Type B pancreatic cell (in vitro differentiated cells): ENCODE measurements around the gene TUBG1. TPM values are rescaled to one million over a fixed set of nuclear protein-coding genes. Genes with fewer than 3 reads are reported as not detected.
A peak's percentile ranks its signal among the peaks of the same experiment; 100 is the strongest.
"Not testable (repeated sequence)": the region's sequence is repeated elsewhere in the genome, so short reads cannot be mapped to it uniquely, and the experiment has no call there.

Experiments
- DNase-seq: peaks from one replicate; pipeline ENCODE4 v3.0.0; 2021; ENCODE audit warnings: mixed read lengths; ENCODE audit not compliant: unreplicated experiment; ENCODE audit errors: extremely low spot score
- H3K27ac Mint-ChIP-seq: 2 replicates; pipeline ENCODE4 v1.8.0; 2021; ENCODE audit warnings: mild to moderate bottlenecking, mixed read lengths
- H3K27me3 Mint-ChIP-seq: 2 replicates; pipeline ENCODE4 v1.8.0; 2021; ENCODE audit warnings: mixed read lengths
- H3K36me3 Mint-ChIP-seq: 2 replicates; pipeline ENCODE4 v1.8.0; 2021; ENCODE audit warnings: mixed read lengths
- H3K4me1 Mint-ChIP-seq: one replicate; pipeline ENCODE4 v1.8.0; 2021; ENCODE audit warnings: mixed read lengths; ENCODE audit not compliant: unreplicated experiment
- H3K4me3 Mint-ChIP-seq: 2 replicates; pipeline ENCODE4 v1.8.0; 2021; ENCODE audit warnings: mild to moderate bottlenecking, mixed read lengths
- H3K9me3 Mint-ChIP-seq: 2 replicates; pipeline ENCODE4 v1.8.0; 2021; ENCODE audit warnings: mixed read lengths
- total RNA-seq: library from RNA; stranded (reverse); gene quantifications from 2 replicates; pipeline ENCODE4 v1.2.1, GENCODE V29; 2021; ENCODE audit warnings: low replicate concordance
- TF ChIP-seq, protein P1 (sequence below): fragments of 200-600 bp; sonication (generic); conservative IDR thresholded peaks from 2 replicates; pipeline ENCODE4 v1.5.0; 2021; ENCODE audit warnings: antibody characterized with exemption, mild to moderate bottlenecking

The TUBG1 gene
- total RNA-seq, 1 donor from 2014 or later: 63.2 TPM

DNA sequence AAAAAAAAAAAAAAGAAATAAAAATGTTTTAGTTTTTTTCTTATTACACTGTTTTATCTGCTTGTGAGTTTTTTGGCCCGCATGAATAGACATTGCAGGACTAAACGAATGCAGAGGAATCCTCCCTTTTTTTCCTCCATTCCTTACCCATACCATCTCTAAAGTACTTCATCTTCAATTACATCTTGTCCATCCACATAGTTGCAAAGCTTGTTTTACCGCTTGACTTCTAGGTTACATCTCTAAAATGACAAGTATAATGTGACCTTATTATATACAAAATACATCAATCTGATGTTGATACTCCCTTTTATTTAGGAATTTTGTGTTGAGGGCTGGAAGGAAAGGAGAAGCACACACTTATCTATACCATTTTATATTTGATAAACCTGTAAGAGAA is 13.1 kb upstream of the TUBG1 start:
- Mint-ChIP-seq H3K4me3 (peak overlapping the region; percentile 56), H3K36me3 (peaks cover 14% of the 10 kb centered on the region), H3K27ac (peak overlapping the region; percentile 37), H3K9me3 (no peaks in the 10 kb centered on the region), H3K4me1 (peaks cover 8% of the 10 kb centered on the region), H3K27me3 (no peaks in the 10 kb centered on the region)
- TF ChIP-seq, protein P1, sequence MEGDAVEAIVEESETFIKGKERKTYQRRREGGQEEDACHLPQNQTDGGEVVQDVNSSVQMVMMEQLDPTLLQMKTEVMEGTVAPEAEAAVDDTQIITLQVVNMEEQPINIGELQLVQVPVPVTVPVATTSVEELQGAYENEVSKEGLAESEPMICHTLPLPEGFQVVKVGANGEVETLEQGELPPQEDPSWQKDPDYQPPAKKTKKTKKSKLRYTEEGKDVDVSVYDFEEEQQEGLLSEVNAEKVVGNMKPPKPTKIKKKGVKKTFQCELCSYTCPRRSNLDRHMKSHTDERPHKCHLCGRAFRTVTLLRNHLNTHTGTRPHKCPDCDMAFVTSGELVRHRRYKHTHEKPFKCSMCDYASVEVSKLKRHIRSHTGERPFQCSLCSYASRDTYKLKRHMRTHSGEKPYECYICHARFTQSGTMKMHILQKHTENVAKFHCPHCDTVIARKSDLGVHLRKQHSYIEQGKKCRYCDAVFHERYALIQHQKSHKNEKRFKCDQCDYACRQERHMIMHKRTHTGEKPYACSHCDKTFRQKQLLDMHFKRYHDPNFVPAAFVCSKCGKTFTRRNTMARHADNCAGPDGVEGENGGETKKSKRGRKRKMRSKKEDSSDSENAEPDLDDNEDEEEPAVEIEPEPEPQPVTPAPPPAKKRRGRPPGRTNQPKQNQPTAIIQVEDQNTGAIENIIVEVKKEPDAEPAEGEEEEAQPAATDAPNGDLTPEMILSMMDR: no peak
- no peak for DNase-seq

DNA sequence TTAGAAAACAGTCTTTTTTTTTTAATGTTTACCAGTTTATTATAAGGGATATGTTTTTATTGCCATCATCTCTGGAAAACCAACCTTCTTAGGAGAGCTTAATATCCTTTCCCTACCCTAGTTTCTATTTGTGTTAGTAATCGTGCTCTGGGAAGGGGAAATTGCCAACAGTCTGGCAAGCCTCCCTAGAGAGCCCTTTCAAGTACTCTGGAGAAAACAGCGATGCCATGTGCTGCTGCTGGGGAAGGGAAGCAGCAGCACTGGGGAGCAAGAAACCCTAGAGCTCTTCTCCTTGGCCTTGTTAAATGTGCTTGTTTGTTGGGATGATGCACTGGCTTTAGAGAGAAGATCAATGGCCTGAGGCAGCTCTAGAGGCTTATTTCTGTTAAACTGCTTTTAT is 10.6 kb upstream of the TUBG1 start:
- Mint-ChIP-seq H3K4me1 (peaks cover 14% of the 10 kb centered on the region), H3K4me3 (no peak overlapping the region), H3K9me3 (no peaks in the 10 kb centered on the region), H3K36me3 (peaks cover 16% of the 10 kb centered on the region), H3K27ac (no peak overlapping the region), H3K27me3 (no peaks in the 10 kb centered on the region)
- DNase-seq: no peak
- TF ChIP-seq, protein P1: no peak

DNA sequence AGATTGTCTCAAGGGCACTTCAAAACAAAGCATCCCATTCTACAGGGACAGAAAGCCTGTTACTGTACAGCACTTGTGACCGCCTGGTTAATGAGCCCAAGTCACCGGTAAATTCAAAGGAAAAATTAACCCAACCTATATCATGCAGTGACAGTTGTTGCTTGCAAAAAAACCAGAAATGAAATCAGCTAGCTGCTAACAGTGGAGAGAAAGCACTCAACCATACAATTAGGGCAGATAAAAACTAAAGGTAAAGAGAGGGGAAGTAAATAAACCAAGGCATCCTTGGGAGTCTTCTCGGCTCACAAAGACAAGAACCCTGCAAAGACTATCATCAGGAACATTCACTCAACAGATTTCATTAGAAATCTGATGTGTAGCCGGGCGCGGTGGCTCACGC is 6.2 kb upstream of the TUBG1 start:
- H3K36me3 Mint-ChIP-seq: peaks cover 12% of the 10 kb centered on the region
- no peak overlapping the region for H3K4me3 Mint-ChIP-seq
- no peak for DNase-seq
- H3K9me3 Mint-ChIP-seq: no peaks in the 10 kb centered on the region
- H3K27ac Mint-ChIP-seq: no peak overlapping the region
- H3K4me1 Mint-ChIP-seq: peaks cover 21% of the 10 kb centered on the region
- no peaks in the 10 kb centered on the region for H3K27me3 Mint-ChIP-seq
- TF ChIP-seq, protein P1: no peak

DNA sequence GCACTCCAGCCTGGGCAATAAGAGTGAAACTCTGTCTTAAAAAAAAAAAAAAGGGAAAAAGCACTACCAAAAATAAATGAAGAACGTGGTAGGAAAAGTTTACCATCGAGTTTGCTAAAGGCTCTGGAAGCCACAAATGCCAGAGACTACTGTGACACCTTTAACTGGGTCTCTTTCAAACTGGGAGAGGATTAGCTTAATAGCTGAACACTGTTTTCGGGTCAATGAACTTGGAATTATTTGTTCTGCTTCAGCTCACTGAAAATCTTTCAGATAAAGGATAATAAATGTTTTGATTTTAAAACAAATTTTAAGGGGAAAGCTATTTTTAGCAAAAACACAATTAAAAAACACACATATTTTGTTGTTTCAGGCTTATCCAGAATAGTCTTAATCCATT is 1.7 kb upstream of the TUBG1 start:
- Mint-ChIP-seq H3K4me1 (peaks cover 18% of the 10 kb centered on the region), H3K27ac (peak overlapping the region; percentile 81), H3K9me3 (no peaks in the 10 kb centered on the region), H3K27me3 (no peaks in the 10 kb centered on the region), H3K36me3 (peaks cover 8% of the 10 kb centered on the region), H3K4me3 (peak overlapping the region; percentile 100)
- TF ChIP-seq, protein P1: no peak
- no peak for DNase-seq

DNA sequence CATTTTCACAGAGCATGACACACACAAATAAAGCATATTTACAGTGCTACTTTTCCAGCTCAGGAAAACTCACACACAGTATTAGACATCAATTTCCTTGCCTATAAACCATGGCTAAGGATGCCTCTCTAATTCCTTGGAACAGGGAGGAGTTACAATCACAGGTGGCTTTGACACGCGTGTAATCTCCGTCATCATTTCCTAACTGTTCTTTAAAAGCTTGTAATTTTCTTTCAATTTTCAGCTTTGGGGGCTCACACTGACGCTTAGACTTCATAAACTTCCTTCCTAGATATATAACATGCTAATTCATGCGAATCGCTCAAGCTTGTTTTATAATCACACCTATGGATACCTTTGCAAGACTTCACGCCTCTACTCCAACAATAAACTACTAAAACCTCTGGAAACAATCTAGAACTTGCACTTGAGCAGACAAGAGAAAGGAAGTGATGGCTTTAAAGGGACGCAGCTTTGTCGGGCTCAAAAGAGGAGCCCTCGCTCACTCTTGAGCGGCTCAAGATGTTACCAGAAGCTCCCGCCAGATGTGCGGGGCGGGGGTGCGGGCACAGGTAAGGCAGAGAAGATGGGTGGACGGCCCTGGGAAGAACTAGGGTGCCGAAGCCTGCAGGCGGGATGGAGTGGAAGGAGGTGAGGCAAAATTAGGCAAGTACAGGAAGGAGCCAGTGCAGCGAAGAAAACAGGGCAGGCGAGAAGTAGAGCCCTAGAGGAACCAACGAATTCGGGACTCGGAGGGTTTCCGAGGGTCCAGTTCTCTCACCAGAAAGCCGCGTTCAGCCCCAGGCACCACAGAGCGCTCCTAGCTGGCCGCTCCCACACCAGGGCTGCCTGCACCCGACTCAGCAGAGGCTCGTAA is 940 bp upstream of the TUBG1 start:
- H3K27ac Mint-ChIP-seq: peak overlapping the region; percentile 81
- H3K4me3 Mint-ChIP-seq: peak overlapping the region; percentile 100
- no peaks in the 10 kb centered on the region for H3K9me3 Mint-ChIP-seq
- no peak for DNase-seq
- H3K27me3 Mint-ChIP-seq: no peaks in the 10 kb centered on the region
- TF ChIP-seq, protein P1: no peak
- peaks cover 4% of the 10 kb centered on the region for H3K36me3 Mint-ChIP-seq
- H3K4me1 Mint-ChIP-seq: peaks cover 12% of the 10 kb centered on the region

DNA sequence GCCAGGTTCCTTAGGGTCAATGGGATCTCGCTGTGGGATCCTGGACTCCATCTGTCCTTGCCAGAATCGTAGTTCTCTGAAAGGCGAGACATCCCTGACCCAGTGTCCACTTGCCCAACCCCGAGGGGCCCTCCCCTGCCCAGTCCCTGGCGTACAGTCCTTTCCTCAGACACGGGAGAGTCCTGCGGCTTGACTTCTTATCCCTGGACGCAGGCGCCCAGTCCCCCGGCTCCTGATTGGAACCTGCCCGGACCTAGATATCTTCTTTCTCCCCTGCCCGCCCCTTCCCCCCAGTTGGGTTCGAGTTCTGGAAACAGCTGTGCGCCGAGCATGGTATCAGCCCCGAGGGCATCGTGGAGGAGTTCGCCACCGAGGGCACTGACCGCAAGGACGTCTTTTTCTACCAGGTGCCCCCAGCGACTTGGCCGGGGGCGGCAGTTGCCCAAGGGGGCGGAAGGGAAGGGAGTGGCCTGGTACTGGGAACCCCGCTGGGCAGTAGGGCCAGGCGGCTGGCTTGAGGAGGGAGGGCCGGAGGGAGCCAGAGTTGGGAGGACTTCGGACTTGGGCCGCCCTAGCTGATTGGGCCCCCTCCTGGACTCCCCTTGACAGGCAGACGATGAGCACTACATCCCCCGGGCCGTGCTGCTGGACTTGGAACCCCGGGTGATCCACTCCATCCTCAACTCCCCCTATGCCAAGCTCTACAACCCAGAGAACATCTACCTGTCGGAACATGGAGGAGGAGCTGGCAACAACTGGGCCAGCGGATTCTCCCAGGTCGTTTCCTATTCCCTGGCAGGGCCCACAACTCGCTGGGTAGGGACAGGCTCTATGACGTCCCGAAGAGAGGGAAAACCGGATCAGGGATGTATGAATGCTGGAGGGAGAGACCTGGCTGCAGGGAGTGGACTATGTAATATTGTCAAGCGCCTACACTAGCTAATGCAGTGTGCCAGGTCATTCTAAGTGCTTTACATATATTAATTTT is 625 bp downstream of the TUBG1 start:
- Mint-ChIP-seq H3K4me3 (peak overlapping the region; percentile 100), H3K27ac (peak overlapping the region; percentile 81), H3K36me3 (peaks cover 12% of the 10 kb centered on the region)
- H3K4me1 Mint-ChIP-seq, H3K9me3 Mint-ChIP-seq, H3K27me3 Mint-ChIP-seq: not testable (repeated sequence)
- DNase-seq: peak; percentile 73
